GM21381 (cell line): Measurements from ENCODE around the gene COL5A3.
"Not testable (repeated sequence)": the region's sequence is repeated elsewhere in the genome, so short reads cannot be mapped to it uniquely, and the experiment has no call there.

ENCODE experiments used
- ATAC-seq: cut with Tn5 transposase; IDR thresholded peaks from one replicate; pipeline ENCODE4 v1.9.1; 2021; ENCODE audit warnings: mild to moderate bottlenecking, moderate library complexity; ENCODE audit not compliant: unreplicated experiment

Gene COL5A3

GRCh38 chr19:10010247-10010691 is at the start of gene COL5A3:
Gene COL5A3 (minus strand): TSS chr19:10010504. CDS start chr19:10010385, 119 bp downstream.
- no peak for ATAC-seq

DNA sequence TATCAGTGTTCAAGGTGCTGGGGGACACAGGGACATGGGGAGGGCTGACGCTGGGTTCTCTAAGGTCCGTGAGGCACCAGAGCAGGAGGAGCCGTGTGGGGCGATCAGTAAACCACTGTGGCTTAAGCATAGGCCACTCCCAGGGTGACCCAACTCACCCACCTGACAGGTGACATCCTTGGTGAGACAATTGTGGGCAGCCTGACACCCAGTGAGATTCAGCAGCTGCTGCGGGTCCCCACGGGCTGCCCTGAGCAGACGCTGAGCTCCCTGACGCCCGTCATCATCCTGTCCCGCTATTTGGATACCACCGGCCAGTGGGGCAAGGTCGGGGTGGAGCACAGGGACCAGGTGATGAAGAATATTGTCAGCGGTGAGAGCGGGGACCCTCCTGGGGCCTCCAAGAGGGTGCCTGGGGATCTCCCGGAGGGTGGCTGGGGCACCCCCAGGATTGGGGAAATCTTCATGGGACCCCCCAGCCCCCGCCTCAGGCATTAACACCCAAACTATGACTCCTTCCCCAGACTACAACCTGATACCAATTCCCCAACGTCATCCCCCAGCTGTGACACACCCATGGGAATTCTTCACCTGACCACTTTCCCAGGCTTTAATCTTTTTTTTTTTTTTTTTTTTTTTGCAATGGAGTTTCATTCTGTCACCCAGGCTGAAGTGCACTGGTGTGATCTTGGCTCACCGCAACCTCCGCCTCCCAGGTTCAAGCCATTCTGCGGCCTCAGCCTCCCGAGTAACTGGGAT is 42.5 kb upstream of the COL5A3 start:
- no peak for ATAC-seq

- ATAC-seq = no peak
Observed at GRCh38 chr19:10049626-10050025, 39.3 kb upstream of the COL5A3 start.

DNA sequence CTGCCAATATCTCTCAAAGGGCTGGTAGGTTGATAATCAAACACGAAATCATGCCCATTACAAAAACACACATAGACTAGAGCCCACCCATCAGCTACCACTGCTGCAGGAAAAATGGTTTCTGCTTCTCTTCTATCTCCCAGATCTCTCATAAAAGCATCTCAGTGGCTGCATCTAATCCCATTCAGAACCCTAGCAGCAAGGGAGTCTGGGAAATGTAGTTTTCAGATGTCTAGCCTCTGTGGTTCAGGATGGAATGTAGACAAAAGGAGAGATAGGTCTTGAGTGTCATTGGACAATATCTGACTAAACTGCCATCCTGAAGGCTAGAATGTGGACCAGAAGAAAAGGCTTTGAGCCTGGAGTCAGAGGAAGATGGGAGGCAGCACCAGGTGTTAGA is 35.1 kb upstream of the COL5A3 start:
- no peak for ATAC-seq

DNA sequence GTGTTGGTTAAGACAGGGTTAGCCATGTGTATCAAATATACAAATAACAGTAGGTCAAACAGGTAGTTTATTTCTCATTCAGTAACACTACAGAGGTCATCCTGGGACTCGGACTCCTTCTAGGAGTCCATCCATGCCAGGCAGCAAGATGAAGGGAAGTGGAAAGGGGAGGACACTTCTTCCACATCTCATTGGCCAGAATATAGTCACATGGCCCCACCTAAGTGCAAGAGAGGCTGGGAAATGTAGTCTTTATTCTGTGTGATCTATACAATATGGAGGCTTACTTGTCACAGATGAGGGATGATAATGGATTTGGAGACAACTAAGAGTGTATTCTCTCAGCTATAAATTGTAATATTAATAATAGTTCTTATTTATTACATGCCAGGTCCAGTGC is 34.1 kb upstream of the COL5A3 start:
- no peak for ATAC-seq

DNA sequence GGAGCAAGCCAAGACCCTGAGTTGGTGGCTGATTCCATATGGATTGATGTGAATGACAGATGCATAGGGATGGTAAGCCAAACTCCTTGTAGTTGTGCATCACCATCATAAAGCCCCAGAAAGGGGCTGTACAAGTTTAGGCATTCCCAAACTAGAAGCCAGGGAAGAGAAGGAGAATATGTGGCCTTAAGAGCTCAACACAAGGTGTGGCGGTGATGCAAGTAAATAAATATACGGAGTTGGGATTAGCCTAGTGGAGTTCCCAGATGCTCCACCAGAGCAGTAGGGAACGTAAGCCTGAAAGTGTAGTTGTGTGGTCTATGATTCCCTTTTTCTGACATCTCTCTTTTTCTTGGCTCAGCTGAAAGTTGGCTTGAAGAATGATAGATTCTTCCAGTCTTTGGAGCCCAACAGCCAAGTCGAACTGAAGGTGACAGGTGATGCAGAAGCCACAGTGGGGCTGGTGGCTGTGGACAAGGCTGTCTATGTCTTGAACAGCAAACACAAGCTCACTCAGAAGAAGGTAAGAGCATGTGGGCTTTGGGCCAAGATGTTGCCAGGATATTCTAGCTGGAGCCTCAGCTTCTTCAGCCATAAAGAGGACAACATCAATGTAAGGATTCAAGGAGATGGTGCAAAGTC is 33.1 kb upstream of the COL5A3 start:
- no peak for ATAC-seq

- ATAC-seq = no peak
Observed at GRCh38 chr19:10037809-10038208, 27.5 kb upstream of the COL5A3 start.

GRCh38 chr19:10037367-10037766 is 27.1 kb upstream of the COL5A3 start:
- ATAC-seq = no peak

- no peak for ATAC-seq
Observed at GRCh38 chr19:10036601-10037071, 26.3 kb upstream of the COL5A3 start.

GRCh38 chr19:10033614-10034013 is 23.3 kb upstream of the COL5A3 start:
- ATAC-seq = no peak

DNA sequence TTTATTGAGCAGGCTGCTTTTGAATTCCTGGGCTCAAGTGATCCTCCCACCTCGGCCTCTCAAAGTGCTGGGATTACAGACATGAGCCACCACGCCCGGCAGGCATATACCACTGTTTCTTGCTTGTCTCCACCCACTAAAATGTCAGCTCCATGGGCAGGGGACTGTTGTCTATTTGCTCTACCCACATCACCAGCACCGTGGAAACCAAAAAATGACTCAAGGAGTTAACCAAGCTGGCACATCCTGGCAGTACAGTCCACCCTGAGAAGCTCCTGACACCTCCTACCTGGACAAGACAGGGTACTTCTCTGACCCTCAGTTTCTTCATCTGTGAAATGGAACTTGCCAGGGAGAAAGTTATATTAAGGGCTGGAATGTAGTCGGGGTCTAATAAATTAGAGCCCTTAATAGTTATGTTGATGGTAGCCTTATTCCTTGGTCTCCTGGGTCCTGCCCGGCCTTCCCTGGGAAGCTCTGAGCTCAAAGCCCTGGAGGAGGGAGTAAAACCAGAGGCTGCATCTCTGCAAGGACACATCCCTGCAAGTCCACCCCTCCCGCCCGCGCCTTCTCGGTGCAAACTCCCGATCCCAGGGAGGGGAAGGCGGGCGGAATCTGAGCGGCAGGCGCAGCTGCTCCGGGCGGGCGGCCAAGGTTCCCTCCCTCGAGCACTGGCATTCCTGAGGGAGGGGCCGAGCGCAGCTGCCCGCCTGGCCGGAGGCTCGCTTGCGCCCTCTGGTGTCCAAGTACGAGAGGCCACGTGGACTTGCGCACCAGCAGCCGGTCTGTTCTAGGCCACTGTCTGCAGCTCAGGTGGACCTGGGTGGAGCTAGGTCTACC is 17.1 kb upstream of the COL5A3 start:
- ATAC-seq = no peak

DNA sequence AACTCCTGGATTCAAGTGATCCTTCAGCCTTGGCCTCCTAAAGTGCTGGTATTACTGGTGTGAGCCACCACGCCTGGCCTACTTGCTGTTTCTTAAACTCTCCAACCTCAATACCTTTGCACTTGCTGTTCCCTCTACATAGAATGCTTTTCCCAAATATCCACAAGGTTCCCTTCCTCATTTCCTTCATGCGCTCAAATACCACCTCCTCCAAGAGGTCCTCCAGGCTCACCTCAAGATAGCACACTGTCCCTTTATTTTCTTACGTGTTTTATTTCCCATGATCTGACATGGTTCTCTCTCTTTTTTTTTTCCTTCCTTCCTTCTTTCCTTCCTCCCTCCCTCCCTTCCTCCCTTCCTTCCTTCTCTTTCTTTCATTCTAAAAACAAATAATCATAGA is 16.4 kb upstream of the COL5A3 start:
- ATAC-seq = no peak

DNA sequence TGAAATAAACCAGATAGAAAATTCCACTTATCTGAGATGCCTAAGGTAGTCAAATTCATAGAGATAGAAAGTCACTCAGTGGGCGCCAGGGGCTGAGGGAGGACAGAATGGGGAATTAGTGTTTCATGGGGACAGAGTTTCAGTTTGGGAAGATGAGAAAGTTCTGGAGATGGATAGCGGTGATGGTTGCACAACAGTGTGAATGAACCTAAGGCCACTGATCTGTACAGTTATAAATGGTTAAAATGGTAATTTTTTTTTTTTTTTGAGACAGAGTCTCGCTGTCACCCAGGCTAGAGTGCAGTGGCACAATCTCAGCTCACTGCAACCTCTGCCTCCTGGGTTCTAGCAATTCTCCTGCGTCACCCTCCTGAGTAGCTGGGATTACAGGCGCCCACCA is 12.8 kb upstream of the COL5A3 start:
- not testable (repeated sequence) for ATAC-seq

GRCh38 chr19:10021863-10022262 is 11.6 kb upstream of the COL5A3 start:
- ATAC-seq = no peak

- no peak for ATAC-seq
Observed at GRCh38 chr19:10021446-10021845, 11.1 kb upstream of the COL5A3 start.

- ATAC-seq = no peak
Observed at GRCh38 chr19:10020851-10021250, 10.5 kb upstream of the COL5A3 start.

GRCh38 chr19:10019246-10019645 is 8.9 kb upstream of the COL5A3 start:
- ATAC-seq = no peak

- ATAC-seq = no peak
Observed at GRCh38 chr19:10018786-10019185, 8.5 kb upstream of the COL5A3 start.

DNA sequence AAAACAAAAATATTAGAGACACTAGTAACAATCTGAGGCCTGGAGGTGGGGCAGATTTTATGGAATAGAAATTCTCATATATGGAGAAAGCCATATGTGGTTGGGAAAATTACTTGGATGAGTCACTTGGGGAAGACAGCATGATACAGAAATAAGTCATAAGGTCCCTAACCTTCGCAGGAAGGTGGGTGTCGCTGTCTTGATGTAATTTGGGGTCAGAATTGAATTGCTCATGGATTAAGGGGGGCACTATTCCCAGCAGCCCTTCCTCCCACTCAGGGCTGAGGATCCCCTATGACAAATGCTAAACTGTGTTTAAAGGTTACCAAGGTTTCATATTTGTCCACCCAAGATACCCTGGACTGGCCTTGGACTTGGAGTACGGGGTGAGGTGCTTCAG is 8.0 kb upstream of the COL5A3 start:
- ATAC-seq = no peak

DNA sequence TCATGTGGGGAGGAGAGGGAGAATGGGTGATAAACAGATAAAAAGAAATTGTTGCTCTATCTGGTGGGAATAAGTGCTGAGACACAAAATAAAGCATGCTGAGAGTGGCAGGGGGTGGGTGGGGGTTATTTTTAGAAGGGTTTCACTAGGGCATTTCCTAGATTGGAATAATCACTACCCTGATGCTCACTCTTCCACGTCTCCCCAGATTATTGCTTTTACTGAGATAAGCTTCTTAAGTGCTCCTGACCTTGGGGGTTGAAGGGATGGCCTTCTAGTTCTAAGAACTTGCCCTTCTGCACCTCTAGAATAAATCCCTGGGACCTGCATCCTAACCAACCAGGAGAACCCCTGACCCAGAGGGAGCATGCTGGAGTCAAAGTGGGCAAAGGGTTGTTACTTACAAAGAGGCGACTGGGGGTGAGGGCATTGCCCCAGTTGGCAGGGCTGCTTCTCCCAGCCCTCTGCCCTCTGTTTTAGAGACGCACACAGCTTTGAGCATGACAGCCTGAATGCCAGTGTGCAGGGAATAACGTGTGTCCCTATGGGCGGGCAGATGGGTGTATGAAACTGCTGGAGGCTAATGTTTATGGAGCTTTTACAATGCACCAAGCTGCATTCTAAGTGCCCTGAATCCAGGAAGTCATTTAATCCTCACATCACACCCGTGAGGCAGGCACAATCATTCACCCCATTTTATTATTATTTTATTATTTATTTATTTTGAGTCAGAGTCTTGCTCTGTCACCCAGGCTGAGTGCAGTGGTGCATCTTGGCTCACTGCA is 3.7 kb upstream of the COL5A3 start:
- ATAC-seq = no peak

GRCh38 chr19:10013316-10013715 is 3.0 kb upstream of the COL5A3 start, which contains the start of gene RDH8:
Gene RDH8 (plus strand): TSS chr19:10013483. CDS start chr19:10013498, 15 bp downstream.
- no peak for ATAC-seq
